GM19395 (cell line): Measurements from ENCODE around the gene ASCC3.
"Not testable (repeated sequence)": the region's sequence is repeated elsewhere in the genome, so short reads cannot be mapped to it uniquely, and the experiment has no call there.

Experiments used
- ATAC-seq: cut with Tn5 transposase; IDR thresholded peaks from one replicate; pipeline ENCODE4 v1.9.1; 2021; ENCODE audit warnings: mild to moderate bottlenecking, moderate library complexity; ENCODE audit not compliant: unreplicated experiment

ASCC3 gene

DNA sequence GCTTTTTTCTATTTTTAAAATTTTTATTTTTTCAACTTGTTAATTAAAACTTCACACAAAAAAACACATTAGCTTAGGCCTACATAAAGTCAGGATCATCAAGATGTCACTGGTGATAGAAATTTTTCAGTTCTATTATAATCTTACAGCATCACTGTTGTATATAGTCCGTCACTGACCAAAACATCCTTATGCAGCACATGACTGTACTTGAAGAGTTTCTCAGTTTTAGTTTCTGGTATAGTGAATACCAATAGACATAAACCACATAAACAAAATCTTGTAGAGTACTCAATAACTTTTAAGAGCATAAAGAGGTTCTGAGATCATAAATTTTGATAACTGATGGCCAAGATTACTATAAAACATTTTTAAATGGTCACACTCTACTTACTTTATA lies 71.8 kb downstream of the ASCC3 start:
- peak; percentile 71 for ATAC-seq

DNA sequence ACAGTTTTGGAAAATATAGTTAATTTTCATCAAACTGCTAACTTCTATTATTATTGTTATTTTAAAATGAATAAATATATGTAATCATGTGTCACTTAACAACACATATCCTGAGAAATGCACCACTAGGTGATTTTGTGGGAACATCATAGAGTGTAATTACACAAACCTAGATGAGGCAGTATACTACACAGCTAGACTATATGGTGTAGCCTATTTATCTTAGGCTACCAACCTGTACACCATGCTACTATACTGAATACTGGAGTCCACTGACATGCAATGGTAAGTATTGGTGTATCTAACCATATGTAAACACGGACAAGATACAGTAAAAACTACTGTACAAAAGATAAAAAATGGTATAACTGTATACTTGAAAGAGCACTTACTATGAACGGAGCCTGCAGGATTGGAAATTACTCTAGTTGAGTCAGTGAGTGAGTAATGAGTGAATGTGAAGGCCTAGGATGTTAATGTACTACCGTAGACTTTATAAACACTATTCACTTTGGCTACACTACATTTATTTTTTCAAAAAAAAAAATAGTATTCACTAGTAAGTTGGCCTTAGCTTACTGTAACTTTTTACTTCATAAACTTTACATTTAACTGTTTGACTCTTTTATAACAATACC lies 72.4 kb downstream of the ASCC3 start:
- no peak for ATAC-seq

DNA sequence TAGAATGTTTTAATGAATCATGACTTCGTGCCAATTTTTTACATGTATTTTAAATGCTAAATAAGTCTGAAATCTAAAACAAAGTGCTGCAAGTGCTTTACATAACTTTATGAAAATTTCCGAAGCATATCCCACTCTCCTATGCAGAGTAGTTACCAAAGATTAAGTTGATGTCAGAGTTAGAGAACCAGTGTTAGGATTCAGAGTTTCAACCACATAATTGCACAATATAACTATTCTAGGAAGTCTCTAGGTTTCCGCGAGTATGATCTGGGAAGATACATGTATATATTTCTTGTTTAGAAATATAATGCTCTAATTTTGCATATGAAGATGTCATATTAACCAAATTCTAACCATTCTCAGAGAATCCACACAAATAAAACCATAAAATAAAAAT lies 74.8 kb downstream of the ASCC3 start:
- ATAC-seq = no peak

DNA sequence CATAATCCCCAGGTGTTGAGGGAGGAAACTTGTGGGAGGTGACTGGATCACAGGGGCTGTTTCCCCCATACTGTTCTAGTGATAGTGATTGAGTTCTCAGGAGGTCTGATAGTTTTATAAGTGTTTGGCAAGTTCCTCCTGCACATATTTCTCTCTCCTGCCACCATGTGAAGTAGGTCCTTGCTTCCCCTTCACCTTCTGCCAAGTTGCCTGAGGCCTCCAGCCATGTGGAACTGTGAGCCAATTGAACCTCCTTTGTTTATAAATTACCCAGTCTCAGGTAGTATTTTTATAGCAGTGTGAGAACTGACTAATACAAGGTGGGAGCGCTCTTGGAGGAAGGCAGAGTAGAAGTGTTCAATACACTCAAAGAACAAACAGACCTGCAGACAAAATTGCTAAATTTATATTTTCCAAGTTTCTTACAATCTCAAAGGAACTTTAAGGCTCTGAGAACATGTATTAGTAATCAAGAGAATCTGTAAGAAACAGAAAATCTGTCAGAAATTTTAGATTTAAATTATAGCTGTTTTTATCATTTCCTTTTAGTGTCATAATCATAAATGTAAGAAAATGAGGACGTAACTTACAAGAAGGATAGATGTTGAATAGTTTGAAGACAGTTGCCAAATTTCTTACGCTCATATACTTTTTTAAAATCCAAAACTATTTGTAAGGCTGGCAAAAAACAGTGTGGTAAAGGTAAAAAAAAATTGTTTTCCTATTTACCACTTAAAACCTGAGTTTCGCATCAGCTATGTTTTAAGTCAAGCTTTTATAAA lies 77.7 kb downstream of the ASCC3 start:
- no peak for ATAC-seq

DNA sequence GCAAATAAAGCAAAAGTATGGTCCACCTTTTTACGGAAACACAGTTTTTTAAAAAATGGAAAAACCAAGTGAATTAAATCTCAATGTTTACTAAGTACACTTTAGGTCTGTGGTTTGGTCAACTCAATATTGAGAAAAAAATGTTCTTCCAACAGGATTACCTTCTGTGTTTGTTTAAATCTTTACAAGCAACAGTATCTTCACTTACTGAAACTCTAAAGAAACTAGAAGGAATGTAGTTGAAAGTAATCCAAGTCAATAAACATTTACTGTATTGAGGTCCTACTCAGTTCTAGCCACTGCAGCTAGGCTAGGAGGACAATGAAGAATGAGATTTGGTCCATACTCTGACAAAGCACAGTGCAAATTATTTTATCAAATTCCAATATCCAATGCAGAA lies 80.1 kb downstream of the ASCC3 start:
- ATAC-seq = no peak

DNA sequence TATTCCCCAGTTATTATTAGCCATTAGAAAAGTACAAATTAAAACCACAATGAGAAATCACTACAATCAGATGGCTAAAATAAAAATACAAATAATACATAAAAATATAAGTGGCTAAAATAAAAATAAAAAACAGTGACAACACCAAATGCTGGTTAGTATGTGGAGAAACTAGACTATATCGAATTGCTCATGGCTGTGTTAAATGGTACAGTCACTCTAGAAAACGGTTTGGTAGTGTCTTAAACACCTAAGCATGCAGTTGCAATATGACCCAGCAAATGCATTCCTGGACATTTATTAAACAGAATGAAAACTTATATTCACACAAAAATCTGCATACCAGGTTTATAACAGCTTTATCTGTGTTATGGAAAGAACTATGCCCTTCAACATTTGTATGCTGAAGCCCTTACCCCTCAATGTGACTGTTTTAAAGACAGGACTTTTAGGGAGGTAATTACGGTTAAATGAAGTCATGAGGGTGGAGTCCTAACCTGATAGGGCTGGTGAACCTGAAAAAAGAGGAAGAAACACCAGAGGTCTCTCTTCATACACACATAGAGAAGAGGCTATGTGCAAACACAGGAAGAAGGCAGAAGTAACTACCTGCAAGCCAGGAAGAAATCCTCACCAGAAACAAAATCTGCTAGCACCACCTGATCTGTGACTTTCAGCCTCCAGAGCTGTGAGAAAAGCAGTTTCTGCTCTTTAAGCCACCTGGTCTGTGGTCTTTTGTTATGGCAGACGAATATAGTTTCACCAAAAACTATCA lies 84.9 kb downstream of the ASCC3 start:
- ATAC-seq = peak; percentile 96

DNA sequence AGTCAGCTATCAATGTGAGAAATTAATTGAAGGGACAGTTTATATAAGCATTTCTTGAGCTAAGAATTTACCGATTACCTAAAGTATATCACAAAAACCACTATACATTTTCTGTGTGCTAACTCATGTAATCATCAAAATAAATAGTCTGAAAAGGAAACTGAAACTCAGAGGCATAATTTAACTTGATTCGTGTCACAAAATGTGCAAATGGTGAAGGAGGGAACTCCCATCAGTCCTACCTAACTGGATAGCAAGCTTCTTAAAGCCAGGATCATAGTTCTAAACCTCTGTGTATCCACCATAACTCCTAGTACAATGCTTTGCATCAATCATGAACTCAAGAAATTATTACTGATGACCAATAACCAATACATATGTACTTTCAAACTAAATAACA lies 91.0 kb downstream of the ASCC3 start:
- ATAC-seq = no peak

DNA sequence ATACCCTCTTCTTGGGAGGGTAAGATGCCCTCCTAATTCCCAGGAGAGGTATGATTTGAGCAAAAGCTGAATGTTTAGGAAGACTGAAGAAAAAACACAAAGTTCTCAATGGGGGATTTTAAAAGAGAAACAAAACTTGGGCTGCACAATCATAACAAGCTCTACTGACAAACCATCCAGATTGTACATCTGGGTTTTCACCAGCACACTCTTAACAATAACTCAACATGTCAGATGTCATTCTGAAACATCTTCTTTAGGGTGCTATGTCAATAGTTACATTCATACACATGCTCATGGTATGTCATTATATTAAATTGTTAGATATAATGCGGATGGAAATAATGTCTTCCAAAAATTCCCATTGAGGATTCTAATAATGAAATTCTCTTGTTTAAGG lies 95.1 kb downstream of the ASCC3 start:
- no peak for ATAC-seq

DNA sequence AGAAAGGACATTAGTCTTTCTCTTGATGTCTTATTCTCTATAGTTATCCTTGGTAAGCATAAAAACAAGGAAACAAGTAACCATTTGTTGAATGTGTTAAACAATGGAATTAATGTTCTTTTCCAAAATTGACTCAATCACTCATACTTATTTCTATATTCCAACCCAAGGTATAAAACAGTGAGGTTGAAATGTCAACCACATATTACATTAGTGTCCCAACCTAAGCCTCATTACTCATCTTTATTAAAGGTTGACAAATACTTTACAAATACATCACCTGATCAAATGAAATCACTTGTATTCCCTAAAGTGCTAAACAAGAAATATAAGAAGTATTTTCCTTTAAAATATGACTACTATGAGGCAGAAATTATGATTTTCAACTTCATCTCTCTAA lies 100.5 kb downstream of the ASCC3 start:
- no peak for ATAC-seq

DNA sequence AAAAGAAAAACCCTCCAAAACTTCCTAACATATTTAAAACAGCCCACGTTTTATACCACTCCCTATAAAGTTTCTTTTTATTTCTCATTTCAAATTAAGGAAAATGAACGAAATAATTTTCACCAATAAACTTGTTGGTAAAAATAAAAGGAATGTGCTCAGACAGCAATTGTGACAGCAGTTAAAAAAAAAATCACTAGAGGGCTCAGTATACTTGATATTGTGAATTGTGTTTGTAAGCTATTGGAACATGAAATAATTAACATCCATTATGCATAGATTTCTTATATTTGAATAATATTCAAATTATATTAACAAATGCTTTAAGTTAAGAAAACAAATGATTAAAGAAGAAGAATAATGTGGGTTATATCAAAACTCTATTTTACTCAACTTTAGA lies 105.5 kb downstream of the ASCC3 start:
- ATAC-seq = no peak

DNA sequence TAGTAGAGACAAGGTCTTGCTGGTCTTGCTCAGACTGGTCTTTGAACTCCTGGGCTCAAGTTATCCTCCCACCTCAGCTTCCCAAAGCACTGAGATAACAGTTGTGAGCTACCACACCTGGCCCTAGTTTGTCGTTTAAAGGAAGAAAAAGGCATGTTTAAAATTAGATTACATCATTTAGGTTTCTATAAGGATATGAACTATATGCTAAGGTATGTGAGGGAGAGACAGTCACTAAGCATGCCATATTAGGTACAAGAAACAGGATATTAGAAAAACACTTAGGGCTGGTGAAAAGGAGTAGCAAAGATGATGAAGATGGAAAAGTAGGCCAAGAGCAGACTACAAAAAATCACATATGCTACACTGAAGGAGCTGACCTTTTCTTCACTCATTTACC lies 106.4 kb downstream of the ASCC3 start:
- no peak for ATAC-seq

DNA sequence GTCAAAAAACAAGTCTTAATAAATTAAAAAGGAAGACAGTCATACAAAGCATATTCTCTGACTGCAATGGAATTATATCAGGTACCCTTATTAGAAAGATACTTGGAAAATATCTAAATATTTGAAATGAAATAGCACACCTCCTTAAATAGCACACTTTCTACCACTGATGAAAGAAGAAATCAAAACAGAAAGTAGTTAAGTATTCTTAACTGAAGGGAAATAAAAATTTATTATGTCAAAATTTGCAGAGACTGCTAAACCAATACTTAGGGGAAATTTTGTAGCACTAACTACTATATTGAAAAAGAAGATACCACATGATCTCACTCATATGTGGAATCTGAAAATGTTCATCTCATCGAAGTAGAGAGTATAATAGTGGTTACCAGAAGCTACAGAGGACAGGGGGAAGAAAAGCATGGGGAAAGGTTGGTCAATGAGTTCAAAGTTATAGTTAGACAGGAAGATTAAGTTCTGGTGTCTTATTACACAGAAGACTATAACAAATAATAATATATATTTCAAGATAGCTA lies 112.2 kb downstream of the ASCC3 start:
- no peak for ATAC-seq

DNA sequence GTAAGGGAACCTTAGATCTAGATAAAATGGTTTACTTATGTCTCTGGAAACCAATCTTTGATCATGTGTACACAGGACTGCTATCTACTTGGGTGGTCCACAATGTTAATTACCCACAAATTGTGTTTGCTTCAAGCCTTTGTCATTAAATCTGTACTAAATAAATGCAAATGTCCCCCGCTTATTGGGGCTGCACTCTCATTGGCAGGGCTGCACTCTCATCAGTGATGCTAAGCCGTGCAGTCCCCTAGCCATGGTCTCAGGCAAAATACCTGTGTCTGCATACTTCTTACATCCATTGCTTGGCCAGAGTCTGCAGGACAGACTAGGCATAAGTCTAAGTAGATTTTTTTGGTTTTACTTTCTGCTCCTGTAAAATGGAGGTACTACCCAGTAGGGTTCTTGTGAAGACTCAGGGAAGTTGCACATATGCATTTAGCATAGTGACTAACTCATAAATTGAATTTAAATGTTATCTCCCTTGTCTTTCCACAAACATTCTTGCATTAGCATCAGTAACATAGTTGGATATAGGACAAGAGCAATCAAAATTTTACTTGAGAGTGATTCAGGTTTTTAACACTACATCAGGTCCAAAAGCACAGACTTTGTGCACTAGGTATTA lies 117.4 kb downstream of the ASCC3 start:
- ATAC-seq = no peak

DNA sequence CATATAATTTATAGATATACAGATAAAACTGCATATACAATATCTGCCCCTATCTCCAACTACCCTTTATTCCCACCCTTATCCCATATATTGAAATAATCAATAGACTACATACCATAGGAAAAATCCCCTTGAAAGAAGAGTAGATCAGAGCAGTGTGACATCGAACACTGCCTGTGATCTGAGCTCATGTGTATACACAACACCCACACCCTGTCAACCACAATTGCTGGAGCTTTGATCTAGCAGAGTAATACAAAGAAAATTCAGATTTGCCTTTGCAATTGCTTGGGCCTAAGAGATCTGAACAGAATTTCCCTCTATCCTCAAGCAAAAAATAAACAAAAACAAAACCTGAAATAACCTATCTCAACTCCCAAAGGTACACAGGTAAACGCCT lies 119.3 kb downstream of the ASCC3 start:
- ATAC-seq = no peak

DNA sequence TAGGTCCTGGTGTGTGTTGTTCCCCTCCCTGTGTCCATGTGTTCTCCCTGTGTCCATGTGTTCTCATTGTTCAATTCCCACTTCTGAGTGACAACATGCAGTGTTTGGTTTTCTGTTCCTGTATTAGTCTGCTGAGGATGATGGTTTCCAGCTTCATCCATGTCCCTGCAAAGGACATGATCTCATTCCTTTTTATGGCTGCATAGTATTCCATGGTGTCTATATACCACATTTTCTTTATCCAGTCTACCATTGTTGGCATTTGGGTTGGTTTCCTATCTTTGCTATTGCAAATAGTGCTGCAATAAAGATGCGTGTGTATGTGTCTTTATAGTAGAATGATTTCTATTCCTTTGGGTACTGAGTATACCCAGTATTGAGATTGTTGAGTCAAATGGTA lies 122.7 kb downstream of the ASCC3 start:
- not testable (repeated sequence) for ATAC-seq

DNA sequence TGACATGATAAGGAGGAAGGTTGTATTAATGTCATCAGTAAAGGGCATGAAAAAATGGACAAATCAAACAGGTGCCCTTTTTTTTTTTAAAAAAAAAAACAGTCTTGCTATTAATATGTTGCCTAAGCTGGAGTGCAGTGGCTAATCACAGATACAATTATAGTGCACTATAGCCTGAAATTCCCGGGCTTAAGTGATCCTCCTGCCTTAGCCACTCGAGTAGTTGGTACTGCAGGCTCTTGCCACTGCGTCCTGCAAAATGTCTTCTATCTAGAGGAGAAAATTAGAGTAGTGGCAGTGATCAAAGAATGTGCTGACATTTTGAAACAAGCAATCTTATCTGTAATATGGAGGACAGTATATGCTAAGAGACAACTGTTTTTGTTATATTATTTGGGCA lies 127.7 kb downstream of the ASCC3 start:
- ATAC-seq = no peak

DNA sequence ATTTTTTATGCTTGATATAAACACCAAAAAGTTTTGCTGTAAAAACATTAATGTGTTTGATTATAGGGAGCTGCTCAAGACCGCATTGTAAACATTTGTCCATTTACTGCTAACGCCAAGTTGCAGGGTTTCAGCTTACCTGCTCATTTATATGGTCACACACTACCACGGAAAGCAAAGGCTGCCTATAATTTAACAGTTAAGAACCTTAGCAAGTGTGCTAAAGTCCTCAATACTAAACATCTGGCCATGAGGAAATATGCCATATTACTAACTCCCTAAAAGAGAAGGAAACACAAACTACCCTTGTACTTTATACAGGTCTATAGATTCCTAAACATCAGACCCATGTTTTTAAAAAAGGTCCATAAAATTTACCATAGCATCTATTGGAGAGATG lies 129.5 kb downstream of the ASCC3 start:
- no peak for ATAC-seq

DNA sequence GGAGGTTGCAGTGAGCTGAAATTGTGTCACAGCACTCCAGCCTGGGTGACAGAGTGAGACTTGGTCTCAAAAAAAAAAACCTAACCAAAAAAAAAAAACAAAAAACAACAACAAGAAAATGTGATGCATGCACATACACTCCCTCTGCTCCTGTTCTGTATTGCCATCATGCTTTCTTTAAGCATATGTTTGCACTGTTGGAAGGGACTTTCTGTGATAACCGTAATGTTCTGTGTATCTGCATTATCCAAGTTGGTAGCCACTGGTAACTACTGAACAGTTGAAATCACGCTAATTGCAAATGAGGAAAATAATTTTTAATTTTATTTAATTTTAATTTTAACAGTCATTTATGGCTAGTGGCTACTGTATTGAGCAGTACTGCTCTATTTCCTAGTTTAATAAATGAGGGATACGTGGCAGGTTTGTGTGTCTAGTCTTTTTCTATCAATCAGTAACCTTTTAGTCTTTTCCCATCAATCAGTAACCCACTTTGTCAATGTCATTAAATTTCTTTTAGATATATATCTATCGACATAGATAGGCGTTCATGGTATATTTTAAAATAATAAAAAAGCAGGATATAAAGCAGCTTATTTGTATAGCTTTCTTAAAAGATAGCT lies 135.6 kb downstream of the ASCC3 start:
- ATAC-seq = no peak

DNA sequence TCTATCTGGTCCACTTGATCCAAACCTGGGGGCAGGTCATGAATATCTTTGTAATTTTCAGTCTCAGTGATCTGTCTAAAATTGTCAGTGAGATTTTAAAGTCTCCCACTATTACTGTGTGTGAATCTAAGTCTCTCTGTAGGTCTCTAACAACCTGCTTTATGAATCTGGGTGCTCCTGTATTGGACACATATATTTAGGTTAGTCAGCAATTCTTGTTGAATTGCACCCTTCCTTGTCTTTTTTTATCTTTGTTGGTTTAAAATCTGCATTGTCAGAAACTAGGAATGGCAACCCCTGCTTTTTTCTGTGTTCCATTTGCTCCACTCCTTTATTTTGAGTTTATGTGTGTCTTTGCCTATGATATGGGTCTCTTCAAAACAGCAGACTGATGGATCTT lies 140.7 kb downstream of the ASCC3 start:
- no peak for ATAC-seq

DNA sequence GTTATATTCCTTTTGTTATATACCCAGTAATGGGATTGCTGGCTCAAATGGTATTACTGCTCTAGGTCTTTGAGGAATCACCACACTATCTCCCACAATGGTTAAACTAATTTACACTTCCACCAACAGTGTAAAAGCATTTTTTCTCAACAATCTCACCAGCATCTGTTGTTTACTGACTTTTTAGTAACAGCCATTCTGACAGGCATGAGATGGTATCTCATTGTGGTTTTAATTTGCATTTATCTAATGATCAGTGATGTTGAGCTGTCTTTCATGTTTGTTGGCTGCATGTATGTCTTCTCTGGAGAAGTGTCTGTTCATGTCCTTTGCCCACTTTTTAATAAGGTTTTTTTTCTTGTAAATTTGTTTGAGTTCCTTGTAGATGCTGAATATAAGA lies 143.4 kb downstream of the ASCC3 start:
- not testable (repeated sequence) for ATAC-seq

DNA sequence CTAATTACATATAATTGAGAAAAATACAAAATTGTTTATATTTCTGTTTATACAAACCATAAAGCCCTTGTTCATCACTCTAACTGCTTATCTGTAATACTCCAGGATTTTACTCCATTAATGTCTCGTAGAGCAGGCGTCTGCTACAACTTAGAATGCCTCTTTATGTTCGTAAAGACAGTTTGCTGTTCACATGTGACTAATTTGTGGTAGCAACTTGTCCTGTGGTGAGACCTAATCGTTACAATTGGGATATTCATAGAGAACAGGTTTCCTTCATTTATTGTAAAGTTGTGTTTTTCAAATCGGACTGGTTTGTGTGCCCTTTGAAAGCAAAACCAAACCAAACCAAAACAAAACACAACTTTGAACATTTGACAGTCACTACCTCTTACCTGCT lies 149.7 kb downstream of the ASCC3 start:
- no peak for ATAC-seq
